Endothelial cell of umbilical vein (primary cell): ENCODE measurements around the gene ZNF560. TPM values are rescaled to one million over a fixed set of nuclear protein-coding genes. Genes with fewer than 3 reads are reported as not detected.

Experiments used
- BruUV-seq: library from RNA; stranded (reverse); fragments of 400-500 nt; replicated peaks from 2 replicates; lab custom pipeline; 2021; lab: Mats Ljungman, UMichigan
- CTCF ChIA-PET: fragments of 300-600, 350-600 bp; sonication (Branson Sonifier 250); formaldehyde crosslinking; loops from one replicate; lab custom pipeline; 2021; ENCODE audit warnings: antibody characterized with exemption, inconsistent platforms; lab: Charles Lee
- POLR2A ChIA-PET: fragments of 300-600, 350-600 bp; sonication (Branson Sonifier 250); formaldehyde crosslinking; loops from one replicate; lab custom pipeline; 2021; ENCODE audit warnings: antibody characterized with exemption, inconsistent platforms; lab: Charles Lee
- DNase-seq: peaks from one replicate; pipeline ENCODE4 v3.0.0-alpha.2; 2011; ENCODE audit warnings: low read depth, low spot score
- FAIRE-seq: peaks from 2 replicates; lab custom pipeline; 2011; peaks lifted over from hg19 to GRCh38; lab: Jason Lieb, UNC
- H2AFZ ChIP-seq: 2 replicates; pipeline ENCODE4 v1.6.0; 2012; ENCODE audit warnings: low read depth, low read length, control low read depth, inconsistent platforms
- H3K27ac ChIP-seq: 2 replicates; pipeline ENCODE4 v1.5.1; 2011; ENCODE audit warnings: low read depth, mild to moderate bottlenecking, control low read depth, low read length, moderate library complexity; ENCODE audit not compliant: insufficient read depth
- H3K27me3 ChIP-seq, 2 experiments: 2 replicates each; pipeline versions ENCODE4 v1.6.0 to v1.6.1; 2011; ENCODE audit warnings: low read length in 2 of 2, mixed read lengths in 1 of 2; ENCODE audit not compliant: control insufficient read depth in 2 of 2, insufficient read depth in 2 of 2
- H3K36me3 ChIP-seq, 2 experiments: 2 replicates in 1 of 2; 3 replicates in 1 of 2; pipeline ENCODE4 v1.5.1; 2011; ENCODE audit warnings: low read length in 2 of 2, mild to moderate bottlenecking in 1 of 2, moderate library complexity in 1 of 2; ENCODE audit not compliant: control insufficient read depth in 2 of 2, insufficient read depth in 2 of 2; ENCODE audit errors: extremely low read depth in 1 of 2
- H3K4me1 ChIP-seq: 3 replicates; pipeline ENCODE4 v1.5.1; 2011; ENCODE audit warnings: mild to moderate bottlenecking, low read length; ENCODE audit not compliant: control insufficient read depth, insufficient read depth; ENCODE audit errors: extremely low read depth
- H3K4me2 ChIP-seq: 2 replicates; pipeline ENCODE4 v1.6.1; 2011; ENCODE audit warnings: low read length, control low read depth, mixed read lengths; ENCODE audit not compliant: insufficient read depth
- H3K4me3 ChIP-seq, 3 experiments: fragments of 200-600 bp in 1 of 3; sonication (generic), shearing (Covaris generic) in 1 of 3; replicated peaks in 1 of 3; 2 replicates each; pipeline ENCODE4 v1.5.1; 2011 to 2016; ENCODE audit warnings: control low read depth in 3 of 3, low read length in 3 of 3, mild to moderate bottlenecking in 2 of 3, inconsistent platforms in 1 of 3, low read depth in 1 of 3, moderate library complexity in 1 of 3; ENCODE audit not compliant: insufficient read depth in 1 of 3
- H3K79me2 ChIP-seq: 2 replicates; pipeline ENCODE4 v1.6.0; 2012; ENCODE audit warnings: low read length, inconsistent platforms; ENCODE audit not compliant: control insufficient read depth, insufficient read depth
- H3K9ac ChIP-seq: replicated peaks from 2 replicates; pipeline ENCODE3; 2011; ENCODE audit warnings: low read length, control low read depth; ENCODE audit not compliant: insufficient read depth; ENCODE audit errors: extremely low read depth
- H3K9me1 ChIP-seq: replicated peaks from 3 replicates; pipeline ENCODE4 v1.6.0; 2011; ENCODE audit warnings: mild to moderate bottlenecking, low read length; ENCODE audit not compliant: control insufficient read depth, insufficient read depth; ENCODE audit errors: extremely low read depth
- H3K9me3 ChIP-seq: replicated peaks from 2 replicates; pipeline ENCODE4 v1.5.1; 2012; ENCODE audit warnings: low read length, inconsistent platforms; ENCODE audit not compliant: control insufficient read depth, insufficient read depth
- H4K20me1 ChIP-seq: replicated peaks from 2 replicates; pipeline ENCODE3; 2011; ENCODE audit warnings: mild to moderate bottlenecking, low read length; ENCODE audit not compliant: control insufficient read depth, insufficient read depth; ENCODE audit errors: extremely low read depth
- CTCF ChIP-seq, 2 donors: IDR thresholded peaks; 1 replicate in 1 of 2; 2 replicates in 1 of 2; pipeline ENCODE4 v1.5.1; 2011; ENCODE audit warnings: low read length in 2 of 2, mild to moderate bottlenecking in 2 of 2, moderate library complexity in 2 of 2, control low read depth in 1 of 2, inconsistent platforms in 1 of 2, low read depth in 1 of 2; ENCODE audit not compliant: insufficient read depth in 1 of 2; ENCODE audit errors: extremely low read depth in 1 of 2
- EZH2 ChIP-seq: IDR thresholded peaks from 2 replicates; pipeline ENCODE4 v1.6.1; 2012; ENCODE audit warnings: borderline replicate concordance, low read depth, mild to moderate bottlenecking, moderate library complexity, low read length, inconsistent platforms; ENCODE audit not compliant: severe bottlenecking
- FOS ChIP-seq: IDR thresholded peaks from 2 replicates; pipeline ENCODE4 v1.6.1; 2011; ENCODE audit warnings: mild to moderate bottlenecking, low read length, moderate library complexity, borderline replicate concordance; ENCODE audit not compliant: insufficient read depth
- GATA2 ChIP-seq: IDR thresholded peaks from 2 replicates; pipeline ENCODE4 v1.7.0; 2011; ENCODE audit warnings: low read depth, mild to moderate bottlenecking, moderate library complexity, mixed read lengths, low read length; ENCODE audit not compliant: insufficient read length, insufficient read depth
- JUN ChIP-seq: IDR thresholded peaks from 2 replicates; pipeline ENCODE4 v1.6.1; 2011; ENCODE audit warnings: borderline replicate concordance, low read depth; ENCODE audit not compliant: insufficient read length, insufficient read depth
- MAX ChIP-seq: IDR thresholded peaks from 2 replicates; pipeline ENCODE4 v1.6.1; 2011; ENCODE audit not compliant: insufficient read depth, insufficient read length
- MYC ChIP-seq: IDR thresholded peaks from one replicate; pipeline ENCODE4 v1.6.1; 2011; ENCODE audit warnings: mild to moderate bottlenecking, low read depth, low read length
- POLR2A ChIP-seq: IDR thresholded peaks from 2 replicates; pipeline ENCODE4 v1.6.1; 2012; ENCODE audit warnings: low read depth, mild to moderate bottlenecking, control low read depth, low read length
- POLR2AphosphoS5 ChIP-seq: IDR thresholded peaks from 2 replicates; pipeline ENCODE4 v1.6.1; 2012; ENCODE audit warnings: low read depth, mild to moderate bottlenecking, control low read depth, low read length, moderate library complexity; ENCODE audit not compliant: insufficient read depth
- dilution Hi-C: fragments of 300-500 bp; cut with MboI; formaldehyde crosslinking; loops from one replicate; pipeline ENCODE4 v1.15.0; 2019; ENCODE audit warnings: low sequenced_read_pairs; ENCODE audit not compliant: extremely low pct_ligation_motif_present
- intact Hi-C: fragments of 100-400 bp; cut with micrococcal nuclease; formaldehyde crosslinking; loops from one replicate; pipeline ENCODE4 v1.10.0; 2022
- polyA plus RNA-seq, 4 experiments: library from polyadenylated mRNA; depleted of rRNA in 3 of 4; stranded (reverse) in 3 of 4; unstranded in 1 of 4; fragments of >200 nt; gene quantifications; 2 replicates each; pipeline versions ENCODE4 v1.2.1 to v1.2.3, GENCODE V29; 2011 to 2012; ENCODE audit warnings: missing spikeins in 1 of 4
- total RNA-seq: library from RNA; stranded (reverse); gene quantifications from 2 replicates; pipeline ENCODE4 v1.2.3, GENCODE V29; 2021

The ZNF560 gene
- total and polyA plus RNA-seq, 2 donors (not counting 3 experiments of a cell fraction or from before 2014, with no cell fraction given): 0.06 TPM; not detected in 1

GRCh38 chr19:9485140-9485539, 13.3 kb downstream of the ZNF560 start:
- Histone ChIP-seq H3K9me1 (no peaks in the 10 kb centered on the region), H3K36me3 (no peaks in the 10 kb centered on the region), H3K9ac (no peak overlapping the region), H2AFZ (no peak overlapping the region), H3K9me3 (peaks cover 5% of the 10 kb centered on the region), H3K4me3 (no peak overlapping the region), H4K20me1 (no peaks in the 10 kb centered on the region), H3K4me1 (no peaks in the 10 kb centered on the region), H3K4me2 (no peak overlapping the region), H3K27me3 (no peaks in the 10 kb centered on the region), H3K79me2 (no peaks in the 10 kb centered on the region), H3K27ac (no peak overlapping the region)
- no TSS peak for BruUV-seq
- intact Hi-C loops (no loop called here), dilution Hi-C loops (no loop called here)
- FAIRE-seq: no peak
- ChIA-PET CTCF (no interaction called here), POLR2A (no interaction called here)
- TF ChIP-seq JUN (no peak), FOS (no peak), POLR2AphosphoS5 (no peak)
- no peak for DNase-seq

GRCh38 chr19:9474975-9475374, 23.4 kb downstream of the ZNF560 start:
- no peak overlapping the region for H3K4me2 ChIP-seq
- BruUV-seq: no TSS peak
- peaks cover 2% of the 10 kb centered on the region for H3K9me3 ChIP-seq
- H3K9me1 ChIP-seq: no peaks in the 10 kb centered on the region
- DNase-seq (no peak), FAIRE-seq (no peak)
- no peak overlapping the region for H3K9ac ChIP-seq
- H3K4me3 ChIP-seq: no peak overlapping the region
- no peaks in the 10 kb centered on the region for H3K27me3 ChIP-seq
- no peaks in the 10 kb centered on the region for H3K79me2 ChIP-seq
- ChIA-PET CTCF (no interaction called here), POLR2A (no interaction called here)
- intact Hi-C loops: no loop called here
- H4K20me1 ChIP-seq: no peaks in the 10 kb centered on the region
- H3K36me3 ChIP-seq: no peaks in the 10 kb centered on the region
- dilution Hi-C loops: no loop called here
- no peak overlapping the region for H3K27ac ChIP-seq
- H3K4me1 ChIP-seq: no peaks in the 10 kb centered on the region
- TF ChIP-seq MYC (no peak), CTCF (IDR thresholded peaks at IDR 0.05; ENCODE audit: extremely low read depth in 1 of 2, insufficient read depth in 1 of 2, low read depth in 1 of 2, low read length in 2 of 2) (no peak), EZH2 (no peak), FOS (no peak), GATA2 (no peak), JUN (no peak), MAX (no peak), POLR2AphosphoS5 (no peak), POLR2A (no peak)
- no peak overlapping the region for H2AFZ ChIP-seq
